HEK293 (cell line): ENCODE data around the gene CSTA.

Experiments used
- CTCF ChIA-PET: fragments of 350-600 bp; formaldehyde crosslinking; extraction: SDS; loops from one replicate; lab custom pipeline; 2021; ENCODE audit warnings: antibody characterized with exemption; lab: Yijun Ruan, JAX
- POLR2A ChIA-PET: fragments of 300-600 bp; formaldehyde crosslinking; extraction: SDS; loops from one replicate; lab custom pipeline; 2020; ENCODE audit warnings: antibody characterized with exemption, inconsistent platforms; lab: Yijun Ruan, JAX
- H3K27ac ChIP-seq: fragments of 200-500 bp; sonication (Bioruptor generic); 2 replicates; pipeline ENCODE4 v1.5.1; 2014; ENCODE audit warnings: low read depth, low read length, control low read depth, inconsistent platforms; ENCODE audit errors: extremely low read depth
- H3K36me3 ChIP-seq, 2 experiments: fragments of 200-500 bp in 1 of 2; sonication (Bioruptor generic) in 1 of 2; 1 replicate in 1 of 2; 2 replicates in 1 of 2; pipeline ENCODE4 v1.5.1; 2014 to 2017; ENCODE audit warnings: inconsistent platforms in 2 of 2, low read length in 2 of 2; ENCODE audit not compliant: control insufficient read depth in 2 of 2, insufficient read depth in 1 of 2
- H3K4me1 ChIP-seq: fragments of 200-500 bp; sonication (Bioruptor generic); 2 replicates; pipeline ENCODE4 v1.5.1; 2014; ENCODE audit warnings: mild to moderate bottlenecking, low read length, inconsistent platforms; ENCODE audit not compliant: control insufficient read depth, insufficient read depth
- H3K4me3 ChIP-seq: 2 replicates; pipeline ENCODE4 v1.5.1; 2011; ENCODE audit warnings: low read depth, mild to moderate bottlenecking, control low read depth, low read length, moderate library complexity
- H3K9me3 ChIP-seq: fragments of 200-500 bp; sonication (Bioruptor generic); 2 replicates; pipeline ENCODE4 v1.5.1; 2014; ENCODE audit warnings: low read depth, low read length, inconsistent platforms; ENCODE audit not compliant: control insufficient read depth, insufficient read depth
- GLIS1 ChIP-seq: fragments of 450-650 bp; formaldehyde crosslinking; IDR thresholded peaks from 2 replicates; pipeline ENCODE4 v1.5.1; 2016; ENCODE audit warnings: missing biosample characterization, missing genetic modification characterization
- KLF8 ChIP-seq: fragments of 450-650 bp; formaldehyde crosslinking; IDR thresholded peaks from 2 replicates; pipeline ENCODE4 v1.5.1; 2016; ENCODE audit warnings: missing biosample characterization, missing genetic modification characterization
- MZF1 ChIP-seq: fragments of 450-650 bp; formaldehyde crosslinking; IDR thresholded peaks from 2 replicates; pipeline ENCODE4 v1.5.1; 2017; ENCODE audit warnings: missing biosample characterization, missing genetic modification characterization, borderline replicate concordance
- OSR2 ChIP-seq: fragments of 450-650 bp; formaldehyde crosslinking; IDR thresholded peaks from 2 replicates; pipeline ENCODE4 v1.5.1; 2016; ENCODE audit warnings: missing biosample characterization, missing genetic modification characterization
- ZBTB1 ChIP-seq: fragments of 450-650 bp; formaldehyde crosslinking; IDR thresholded peaks from 2 replicates; pipeline ENCODE4 v1.5.1; 2016; ENCODE audit warnings: missing biosample characterization, missing genetic modification characterization
- ZBTB20 ChIP-seq: fragments of 450-650 bp; formaldehyde crosslinking; IDR thresholded peaks from 2 replicates; pipeline ENCODE4 v1.5.1; 2016; ENCODE audit warnings: missing biosample characterization, missing genetic modification characterization
- ZBTB7A ChIP-seq: fragments of 450-650 bp; formaldehyde crosslinking; IDR thresholded peaks from 2 replicates; pipeline ENCODE4 v1.5.1; 2016; ENCODE audit warnings: low read depth, missing biosample characterization, missing genetic modification characterization
- ZEB2 ChIP-seq: fragments of 450-650 bp; formaldehyde crosslinking; IDR thresholded peaks from 2 replicates; pipeline ENCODE4 v1.5.1; 2016; ENCODE audit warnings: missing biosample characterization, missing genetic modification characterization
- ZFP69B ChIP-seq: fragments of 450-650 bp; formaldehyde crosslinking; IDR thresholded peaks from 2 replicates; pipeline ENCODE4 v1.5.1; 2016; ENCODE audit warnings: missing biosample characterization, missing genetic modification characterization
- ZIC2 ChIP-seq: fragments of 450-650 bp; formaldehyde crosslinking; IDR thresholded peaks from 2 replicates; pipeline ENCODE4 v1.5.1; 2016; ENCODE audit warnings: missing biosample characterization, missing genetic modification characterization
- ZNF10 ChIP-seq: fragments of 450-650 bp; formaldehyde crosslinking; IDR thresholded peaks from 2 replicates; pipeline ENCODE4 v1.5.1; 2017; ENCODE audit warnings: missing biosample characterization, missing genetic modification characterization
- ZNF146 ChIP-seq: fragments of 450-650 bp; formaldehyde crosslinking; IDR thresholded peaks from 2 replicates; pipeline ENCODE4 v1.5.1; 2016; ENCODE audit warnings: missing biosample characterization, missing genetic modification characterization
- ZNF174 ChIP-seq: fragments of 450-650 bp; formaldehyde crosslinking; IDR thresholded peaks from 2 replicates; pipeline ENCODE4 v1.5.0; 2017; ENCODE audit warnings: missing biosample characterization, mild to moderate bottlenecking, missing genetic modification characterization
- ZNF202 ChIP-seq: fragments of 450-650 bp; formaldehyde crosslinking; IDR thresholded peaks from 2 replicates; pipeline ENCODE4 v1.5.1; 2016; ENCODE audit warnings: missing biosample characterization, missing genetic modification characterization, borderline replicate concordance
- ZNF423 ChIP-seq: fragments of 450-650 bp; formaldehyde crosslinking; IDR thresholded peaks from 2 replicates; pipeline ENCODE4 v1.5.1; 2016; ENCODE audit warnings: missing biosample characterization, missing genetic modification characterization
- ZNF501 ChIP-seq: fragments of 450-650 bp; formaldehyde crosslinking; IDR thresholded peaks from 2 replicates; pipeline ENCODE4 v1.5.1; 2016; ENCODE audit warnings: missing biosample characterization, missing genetic modification characterization
- ZNF558 ChIP-seq: fragments of 450-650 bp; formaldehyde crosslinking; IDR thresholded peaks from 2 replicates; pipeline ENCODE4 v1.5.1; 2016; ENCODE audit warnings: missing biosample characterization, missing genetic modification characterization
- ZNF610 ChIP-seq: fragments of 450-650 bp; formaldehyde crosslinking; IDR thresholded peaks from 2 replicates; pipeline ENCODE4 v1.5.1; 2016; ENCODE audit warnings: missing biosample characterization, missing genetic modification characterization, borderline replicate concordance
- ZNF621 ChIP-seq: fragments of 450-650 bp; formaldehyde crosslinking; IDR thresholded peaks from 2 replicates; pipeline ENCODE4 v1.5.1; 2017; ENCODE audit warnings: missing biosample characterization, missing genetic modification characterization
- ZNF677 ChIP-seq: fragments of 450-650 bp; IDR thresholded peaks from 2 replicates; pipeline ENCODE4 v1.5.0; 2018; ENCODE audit warnings: missing biosample characterization, mild to moderate bottlenecking, missing genetic modification characterization, moderate library complexity
- ZNF791 ChIP-seq: fragments of 450-650 bp; formaldehyde crosslinking; IDR thresholded peaks from 2 replicates; pipeline ENCODE4 v1.5.1; 2016; ENCODE audit warnings: missing biosample characterization, missing genetic modification characterization
- ZSCAN23 ChIP-seq: fragments of 450-650 bp; formaldehyde crosslinking; IDR thresholded peaks from 2 replicates; pipeline ENCODE4 v1.5.1; 2016; ENCODE audit warnings: missing biosample characterization, missing genetic modification characterization
- TF ChIP-seq, protein P1 (sequence below): fragments of 450-650 bp; formaldehyde crosslinking; IDR thresholded peaks from 2 replicates; pipeline ENCODE4 v1.5.1; 2017; ENCODE audit warnings: missing biosample characterization, mild to moderate bottlenecking, missing genetic modification characterization, moderate library complexity
- TF ChIP-seq, protein P2 (sequence below): fragments of 450-650 bp; formaldehyde crosslinking; IDR thresholded peaks from 2 replicates; pipeline ENCODE4 v1.5.1; 2016; ENCODE audit warnings: missing biosample characterization, missing genetic modification characterization
- TF ChIP-seq, protein P3 (sequence below): fragments of 450-650 bp; formaldehyde crosslinking; IDR thresholded peaks from 2 replicates; pipeline ENCODE4 v1.5.1; 2016; ENCODE audit warnings: missing biosample characterization, missing genetic modification characterization
- TF ChIP-seq, protein P4 (sequence below): fragments of 450-650 bp; formaldehyde crosslinking; IDR thresholded peaks from 2 replicates; pipeline ENCODE4; 2016; ENCODE audit warnings: missing biosample characterization, missing genetic modification characterization

CSTA gene

DNA sequence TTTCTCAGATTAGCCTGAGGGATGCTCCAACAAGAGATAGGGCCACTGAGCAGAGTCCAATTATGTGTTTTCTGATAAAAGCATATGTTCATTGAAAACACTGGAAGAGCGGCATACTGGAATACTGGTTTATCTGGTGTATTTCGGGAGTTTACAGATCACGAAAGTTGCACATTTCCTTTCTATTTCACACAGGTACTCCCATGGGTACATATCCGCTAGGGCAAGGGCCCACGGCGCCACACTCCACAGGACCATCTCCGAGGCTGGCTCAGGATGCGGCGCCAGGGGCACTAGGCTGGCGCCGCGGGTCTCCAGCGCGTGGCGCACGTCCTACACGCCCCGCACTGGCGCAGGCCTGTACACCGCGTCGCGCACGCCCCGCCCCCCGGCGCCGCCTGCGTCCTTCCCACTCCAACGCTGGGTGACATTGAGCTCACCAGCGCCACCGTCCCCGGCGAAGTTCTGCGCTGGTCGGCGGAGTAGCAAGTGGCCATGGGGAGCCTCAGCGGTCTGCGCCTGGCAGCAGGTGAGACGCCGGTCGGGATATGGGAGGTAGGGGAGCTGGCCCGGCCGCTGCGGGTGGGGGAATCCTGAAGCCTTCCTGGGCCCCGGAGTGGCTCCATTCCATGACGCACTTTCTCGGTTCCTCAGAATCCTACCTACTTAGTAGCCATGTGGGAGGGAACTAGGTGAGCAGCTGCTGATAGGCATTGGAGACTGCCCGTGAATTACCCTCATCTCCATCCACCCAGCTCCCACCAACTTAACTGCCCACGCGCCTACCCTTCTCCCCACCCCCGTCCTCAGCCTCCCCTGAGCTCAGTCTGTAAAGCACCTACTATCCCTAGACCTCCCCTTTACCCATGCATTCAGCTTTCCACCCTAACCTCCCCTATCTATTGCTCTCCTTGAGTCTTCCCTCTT lies 59.0 kb downstream of the CSTA start, which contains the start of gene FAM162A (continued):
- TF ChIP-seq, protein P1, sequence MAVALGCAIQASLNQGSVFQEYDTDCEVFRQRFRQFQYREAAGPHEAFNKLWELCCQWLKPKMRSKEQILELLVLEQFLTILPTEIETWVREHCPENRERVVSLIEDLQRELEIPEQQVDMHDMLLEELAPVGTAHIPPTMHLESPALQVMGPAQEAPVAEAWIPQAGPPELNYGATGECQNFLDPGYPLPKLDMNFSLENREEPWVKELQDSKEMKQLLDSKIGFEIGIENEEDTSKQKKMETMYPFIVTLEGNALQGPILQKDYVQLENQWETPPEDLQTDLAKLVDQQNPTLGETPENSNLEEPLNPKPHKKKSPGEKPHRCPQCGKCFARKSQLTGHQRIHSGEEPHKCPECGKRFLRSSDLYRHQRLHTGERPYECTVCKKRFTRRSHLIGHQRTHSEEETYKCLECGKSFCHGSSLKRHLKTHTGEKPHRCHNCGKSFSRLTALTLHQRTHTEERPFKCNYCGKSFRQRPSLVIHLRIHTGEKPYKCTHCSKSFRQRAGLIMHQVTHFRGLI (tag by site-specific recombination): no peak
- TF ChIP-seq ZNF423 (tag by site-specific recombination) (no peak), ZNF558 (tag by site-specific recombination) (no peak), ZNF677 (no peak), ZNF791 (tag by site-specific recombination) (no peak), ZSCAN23 (tag by site-specific recombination) (no peak), ZBTB7A (tag by site-specific recombination) (no peak), ZNF202 (tag by site-specific recombination) (no peak)

DNA sequence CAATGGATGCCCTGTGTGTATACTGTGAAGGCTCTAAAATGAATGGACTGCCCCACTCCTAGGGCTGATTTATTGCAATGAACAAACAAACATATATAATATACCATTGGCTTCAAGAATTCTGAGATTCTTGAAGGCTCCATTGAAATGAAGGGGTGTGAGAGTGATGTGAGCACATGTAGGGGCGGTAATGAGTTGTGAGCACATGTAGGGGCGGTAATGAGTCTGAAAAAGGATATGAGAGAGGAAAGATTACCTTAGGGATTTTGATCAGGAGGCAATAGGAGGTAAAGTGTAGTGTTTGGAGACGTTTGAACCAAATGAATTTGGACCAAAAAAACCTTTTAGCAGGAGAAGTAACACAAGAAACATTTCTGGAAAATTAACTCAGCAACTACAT lies 62.7 kb downstream of the CSTA start:
- no peaks in the 10 kb centered on the region for H3K9me3 ChIP-seq
- no peaks in the 10 kb centered on the region for H3K4me1 ChIP-seq
- CTCF ChIA-PET: no interaction called here
- peaks cover 0 to 11% of the 10 kb centered on the region in 2 experiments; a peak in 2 of 3 replicates for H3K36me3 ChIP-seq
- TF ChIP-seq ZEB2 (tag by site-specific recombination) (no peak), ZNF146 (tag by site-specific recombination) (no peak), ZNF10 (tag by site-specific recombination) (no peak), MZF1 (tag by site-specific recombination) (no peak), ZBTB1 (no peak), GLIS1 (tag by site-specific recombination) (no peak), ZNF202 (tag by site-specific recombination) (no peak), ZNF621 (tag by site-specific recombination) (no peak), ZNF610 (no peak), ZFP69B (tag by site-specific recombination) (no peak), KLF8 (tag by site-specific recombination) (no peak), ZNF501 (tag by site-specific recombination) (no peak), OSR2 (no peak), ZIC2 (tag by site-specific recombination) (no peak), ZBTB20 (tag by site-specific recombination) (no peak), ZNF174 (tag by site-specific recombination) (no peak)
- TF ChIP-seq, protein P2, sequence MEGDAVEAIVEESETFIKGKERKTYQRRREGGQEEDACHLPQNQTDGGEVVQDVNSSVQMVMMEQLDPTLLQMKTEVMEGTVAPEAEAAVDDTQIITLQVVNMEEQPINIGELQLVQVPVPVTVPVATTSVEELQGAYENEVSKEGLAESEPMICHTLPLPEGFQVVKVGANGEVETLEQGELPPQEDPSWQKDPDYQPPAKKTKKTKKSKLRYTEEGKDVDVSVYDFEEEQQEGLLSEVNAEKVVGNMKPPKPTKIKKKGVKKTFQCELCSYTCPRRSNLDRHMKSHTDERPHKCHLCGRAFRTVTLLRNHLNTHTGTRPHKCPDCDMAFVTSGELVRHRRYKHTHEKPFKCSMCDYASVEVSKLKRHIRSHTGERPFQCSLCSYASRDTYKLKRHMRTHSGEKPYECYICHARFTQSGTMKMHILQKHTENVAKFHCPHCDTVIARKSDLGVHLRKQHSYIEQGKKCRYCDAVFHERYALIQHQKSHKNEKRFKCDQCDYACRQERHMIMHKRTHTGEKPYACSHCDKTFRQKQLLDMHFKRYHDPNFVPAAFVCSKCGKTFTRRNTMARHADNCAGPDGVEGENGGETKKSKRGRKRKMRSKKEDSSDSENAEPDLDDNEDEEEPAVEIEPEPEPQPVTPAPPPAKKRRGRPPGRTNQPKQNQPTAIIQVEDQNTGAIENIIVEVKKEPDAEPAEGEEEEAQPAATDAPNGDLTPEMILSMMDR (tag by site-specific recombination): no peak
- TF ChIP-seq, protein P3, sequence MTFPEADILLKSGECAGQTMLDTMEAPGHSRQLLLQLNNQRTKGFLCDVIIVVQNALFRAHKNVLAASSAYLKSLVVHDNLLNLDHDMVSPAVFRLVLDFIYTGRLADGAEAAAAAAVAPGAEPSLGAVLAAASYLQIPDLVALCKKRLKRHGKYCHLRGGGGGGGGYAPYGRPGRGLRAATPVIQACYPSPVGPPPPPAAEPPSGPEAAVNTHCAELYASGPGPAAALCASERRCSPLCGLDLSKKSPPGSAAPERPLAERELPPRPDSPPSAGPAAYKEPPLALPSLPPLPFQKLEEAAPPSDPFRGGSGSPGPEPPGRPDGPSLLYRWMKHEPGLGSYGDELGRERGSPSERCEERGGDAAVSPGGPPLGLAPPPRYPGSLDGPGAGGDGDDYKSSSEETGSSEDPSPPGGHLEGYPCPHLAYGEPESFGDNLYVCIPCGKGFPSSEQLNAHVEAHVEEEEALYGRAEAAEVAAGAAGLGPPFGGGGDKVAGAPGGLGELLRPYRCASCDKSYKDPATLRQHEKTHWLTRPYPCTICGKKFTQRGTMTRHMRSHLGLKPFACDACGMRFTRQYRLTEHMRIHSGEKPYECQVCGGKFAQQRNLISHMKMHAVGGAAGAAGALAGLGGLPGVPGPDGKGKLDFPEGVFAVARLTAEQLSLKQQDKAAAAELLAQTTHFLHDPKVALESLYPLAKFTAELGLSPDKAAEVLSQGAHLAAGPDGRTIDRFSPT (tag by site-specific recombination): no peak
- TF ChIP-seq, protein P4, sequence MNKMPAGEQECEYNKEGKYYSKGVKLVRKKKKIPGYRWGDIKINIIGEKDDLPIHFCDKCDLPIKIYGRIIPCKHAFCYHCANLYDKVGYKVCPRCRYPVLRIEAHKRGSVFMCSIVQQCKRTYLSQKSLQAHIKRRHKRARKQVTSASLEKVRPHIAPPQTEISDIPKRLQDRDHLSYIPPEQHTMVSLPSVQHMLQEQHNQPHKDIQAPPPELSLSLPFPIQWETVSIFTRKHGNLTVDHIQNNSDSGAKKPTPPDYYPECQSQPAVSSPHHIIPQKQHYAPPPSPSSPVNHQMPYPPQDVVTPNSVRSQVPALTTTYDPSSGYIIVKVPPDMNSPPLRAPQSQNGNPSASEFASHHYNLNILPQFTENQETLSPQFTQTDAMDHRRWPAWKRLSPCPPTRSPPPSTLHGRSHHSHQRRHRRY (tag by site-specific recombination): no peak
- no peak overlapping the region for H3K27ac ChIP-seq
- POLR2A ChIA-PET: no interaction called here
- H3K4me3 ChIP-seq: no peak overlapping the region
